GM12891 (cell line): Measurements from ENCODE around the gene ZNF577.

Experiments used
- POLR2A ChIP-seq: IDR thresholded peaks from 2 replicates; pipeline ENCODE4 v1.6.1; 2011; ENCODE audit warnings: low read depth, low read length, control low read depth
- POLR2AphosphoS5 ChIP-seq: IDR thresholded peaks from 2 replicates; pipeline ENCODE4 v1.6.1; 2011; ENCODE audit warnings: low read depth, low read length, control low read depth

GRCh38 chr19:51821921-51822320, 65.8 kb downstream of the ZNF577 start:
- no peak for TF ChIP-seq POLR2AphosphoS5
- no peak for TF ChIP-seq POLR2A
